H9 (cell line): ENCODE data around the gene BACE1-AS. TPM values are rescaled to one million over a fixed set of nuclear protein-coding genes. Genes with fewer than 3 reads are reported as not detected.

Source experiments
- DNase-seq: peaks from one replicate; pipeline ENCODE4 v3.0.0-alpha.2; 2017
- H2AFZ ChIP-seq: one replicate; pipeline ENCODE4 v1.6.1; 2013; ENCODE audit warnings: mild to moderate bottlenecking, low read length, control low read depth, moderate library complexity
- H2AK5ac ChIP-seq: 2 replicates; pipeline ENCODE4 v1.6.1; 2013; ENCODE audit warnings: low read length, control low read depth, mixed read lengths; ENCODE audit not compliant: insufficient read length
- H2BK120ac ChIP-seq: one replicate; pipeline ENCODE4 v1.6.1; 2013; ENCODE audit warnings: low read depth, mild to moderate bottlenecking, low read length, control low read depth, inconsistent platforms; ENCODE audit not compliant: poor library complexity, severe bottlenecking
- H2BK12ac ChIP-seq: 2 replicates; pipeline ENCODE4 v1.6.1; 2013; ENCODE audit warnings: low read length, control low read depth, mixed read lengths, low read depth; ENCODE audit not compliant: insufficient read length
- H2BK15ac ChIP-seq: 2 replicates; pipeline ENCODE4 v1.6.1; 2013; ENCODE audit warnings: low read depth, low read length, control low read depth
- H2BK20ac ChIP-seq: one replicate; pipeline ENCODE4 v1.6.1; 2013; ENCODE audit warnings: low read depth, mild to moderate bottlenecking, low read length, control low read depth, inconsistent platforms; ENCODE audit not compliant: poor library complexity, severe bottlenecking
- H2BK5ac ChIP-seq: 2 replicates; pipeline ENCODE4 v1.6.1; 2013; ENCODE audit warnings: low read length, control low read depth, mixed read lengths; ENCODE audit not compliant: insufficient read length
- H3K14ac ChIP-seq: 2 replicates; pipeline ENCODE4 v1.6.1; 2013; ENCODE audit warnings: low read length, control low read depth; ENCODE audit not compliant: insufficient read depth
- H3K18ac ChIP-seq: 2 replicates; pipeline ENCODE4 v1.6.1; 2013; ENCODE audit warnings: low read depth, mild to moderate bottlenecking, mixed read lengths, low read length, control low read depth; ENCODE audit not compliant: insufficient read length
- H3K23ac ChIP-seq: 2 replicates; pipeline ENCODE4 v1.6.1; 2013; ENCODE audit warnings: low read length, control low read depth, mixed read lengths, low read depth; ENCODE audit not compliant: insufficient read length
- H3K23me2 ChIP-seq: 2 replicates; pipeline ENCODE4 v1.6.1; 2013; ENCODE audit warnings: low read depth, mild to moderate bottlenecking, mixed read lengths, low read length, control low read depth; ENCODE audit not compliant: insufficient read length, poor library complexity, severe bottlenecking
- H3K27ac ChIP-seq: 2 replicates; pipeline ENCODE4 v1.5.1; 2013; ENCODE audit warnings: low read length, control low read depth, mixed read lengths, low read depth; ENCODE audit not compliant: insufficient read length
- H3K27me3 ChIP-seq: 2 replicates; pipeline ENCODE4 v1.6.1; 2013; ENCODE audit warnings: low read length, control low read depth, inconsistent platforms; ENCODE audit not compliant: insufficient read depth
- H3K4ac ChIP-seq: 2 replicates; pipeline ENCODE4 v1.6.1; 2013; ENCODE audit warnings: low read depth, mild to moderate bottlenecking, control low read depth, inconsistent platforms, low read length, moderate library complexity
- H3K4me1 ChIP-seq: 2 replicates; pipeline ENCODE4 v1.6.1; 2013; ENCODE audit warnings: low read length, control low read depth, inconsistent platforms; ENCODE audit not compliant: insufficient read depth
- H3K4me2 ChIP-seq: 2 replicates; pipeline ENCODE4 v1.6.1; 2013; ENCODE audit warnings: low read length, control low read depth, mixed read lengths; ENCODE audit not compliant: insufficient read length, insufficient read depth
- H3K56ac ChIP-seq: 2 replicates; pipeline ENCODE4 v1.6.1; 2013; ENCODE audit warnings: low read depth, mild to moderate bottlenecking, mixed read lengths, low read length, control low read depth; ENCODE audit not compliant: insufficient read length
- H3K79me1 ChIP-seq: 2 replicates; pipeline ENCODE4 v1.6.1; 2013; ENCODE audit warnings: low read depth, mild to moderate bottlenecking, moderate library complexity, low read length, control low read depth, inconsistent platforms; ENCODE audit not compliant: insufficient read depth, poor library complexity, severe bottlenecking
- H3K79me2 ChIP-seq: 2 replicates; pipeline ENCODE4 v1.6.1; 2013; ENCODE audit warnings: low read length, control low read depth, inconsistent platforms; ENCODE audit not compliant: insufficient read depth
- H3K9ac ChIP-seq: 2 replicates; pipeline ENCODE4 v1.6.1; 2013; ENCODE audit warnings: low read length, control low read depth, mixed read lengths; ENCODE audit not compliant: insufficient read length; ENCODE audit errors: extremely low read depth
- H3K9me3 ChIP-seq: one replicate; pipeline ENCODE4 v1.6.1; 2013; ENCODE audit warnings: low read depth, low read length, inconsistent platforms; ENCODE audit not compliant: control insufficient read depth
- H3T11ph ChIP-seq: one replicate; pipeline ENCODE4 v1.6.1; 2013; ENCODE audit warnings: mild to moderate bottlenecking, low read length, control low read depth, inconsistent platforms
- H4K20me1 ChIP-seq: one replicate; pipeline ENCODE4 v1.6.1; 2013; ENCODE audit not compliant: control insufficient read depth, insufficient read length, insufficient read depth
- H4K5ac ChIP-seq: 2 replicates; pipeline ENCODE4 v1.6.1; 2013; ENCODE audit warnings: low read depth, mild to moderate bottlenecking, mixed read lengths, low read length, control low read depth; ENCODE audit not compliant: insufficient read length
- H4K8ac ChIP-seq: replicated peaks from 2 replicates; pipeline ENCODE4 v1.6.1; 2013; ENCODE audit warnings: low read length, control low read depth, mixed read lengths, low read depth; ENCODE audit not compliant: insufficient read length
- H4K91ac ChIP-seq: 2 replicates; pipeline ENCODE4 v1.6.1; 2013; ENCODE audit warnings: low read depth, mild to moderate bottlenecking, moderate library complexity, mixed read lengths, low read length, control low read depth; ENCODE audit not compliant: insufficient read length
- H3K27ac Mint-ChIP-seq, 3 experiments: 2 replicates in 2 of 3; 3 replicates in 1 of 3; pipeline ENCODE4 v1.8.0; 2020 to 2021; ENCODE audit warnings: mixed read lengths in 3 of 3, mild to moderate bottlenecking in 1 of 3, moderate library complexity in 1 of 3
- H3K27me3 Mint-ChIP-seq: 2 replicates; pipeline ENCODE4 v1.8.0; 2021; ENCODE audit warnings: low read depth, mild to moderate bottlenecking, moderate library complexity, mixed read lengths
- H3K36me3 Mint-ChIP-seq, 3 experiments: 2 replicates in 2 of 3; 3 replicates in 1 of 3; pipeline ENCODE4 v1.8.0; 2020 to 2021; ENCODE audit warnings: low read depth in 3 of 3, mixed read lengths in 3 of 3; ENCODE audit not compliant: insufficient read depth in 1 of 3
- H3K4me1 Mint-ChIP-seq, 2 experiments: 2 replicates each; pipeline ENCODE4 v1.8.0; 2020; ENCODE audit warnings: mixed read lengths in 2 of 2
- H3K4me3 Mint-ChIP-seq, 2 experiments: 2 replicates in 1 of 2; 3 replicates in 1 of 2; pipeline ENCODE4 v1.8.0; 2020 to 2021; ENCODE audit warnings: mild to moderate bottlenecking in 2 of 2, mixed read lengths in 2 of 2, moderate library complexity in 1 of 2
- H3K9me3 Mint-ChIP-seq, 2 experiments: 2 replicates in 1 of 2; 3 replicates in 1 of 2; pipeline ENCODE4 v1.8.0; 2020; ENCODE audit warnings: mild to moderate bottlenecking in 2 of 2, mixed read lengths in 2 of 2, moderate library complexity in 1 of 2
- WGBS: extraction: QIAGEN DNeasy Blood & Tissue Kit; methylation state at CpG from one replicate; pipeline ENCODE4 v1.1.7; 2013; ENCODE audit warnings: missing lambda C conversion rate, low lambda C conversion rate, mixed read lengths; ENCODE audit not compliant: insufficient read length; ENCODE audit errors: extremely low coverage; 5-methylcytosine and 5-hydroxymethylcytosine counted together
- total RNA-seq: library from RNA; stranded (reverse); gene quantifications from 2 replicates; pipeline ENCODE4 v1.2.1, GENCODE V29; 2021
- TF ChIP-seq, protein P1 (sequence below): fragments of 200-600 bp; sonication (generic); conservative IDR thresholded peaks from 3 replicates; pipeline ENCODE4 v1.8.0; 2021; ENCODE audit warnings: antibody characterized with exemption, mild to moderate bottlenecking

BACE1-AS gene
- total RNA-seq, 1 experiment from 2014 or later, result 9.9 TPM

DNA sequence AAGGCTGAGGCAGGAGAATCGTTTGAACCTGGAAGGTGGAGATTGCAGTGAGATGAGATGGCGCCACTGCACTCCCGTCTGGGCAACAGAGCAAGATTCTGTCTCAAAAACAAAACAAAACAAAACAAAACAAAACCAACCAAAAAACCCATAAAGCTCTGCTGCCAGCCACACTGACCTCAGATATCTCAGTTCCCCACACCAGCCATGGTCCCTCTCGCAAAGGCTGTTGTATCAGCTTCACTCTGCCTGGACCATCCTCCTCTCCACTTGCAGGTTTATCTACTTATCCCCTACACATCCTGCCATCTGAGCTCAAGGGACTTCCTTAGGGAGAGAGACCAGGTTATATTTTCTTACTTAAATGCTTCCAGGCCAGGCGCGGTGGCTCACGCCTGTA is 11.1 kb downstream of the BACE1-AS start:
- Histone ChIP-seq H2AFZ (no peak overlapping the region), H4K91ac (no peak overlapping the region), H3K4me2 (no peak overlapping the region), H2BK20ac (no peak overlapping the region), H3K4ac (no peak overlapping the region), H4K20me1 (no peaks in the 10 kb centered on the region), H3K79me2 (no peaks in the 10 kb centered on the region), H3K9ac (no peak overlapping the region), H3K27me3 (no peaks in the 10 kb centered on the region), H3K14ac (no peak overlapping the region), H2BK5ac (no peak overlapping the region), H2BK12ac (no peak overlapping the region), H3K23ac (no peak overlapping the region), H3K79me1 (no peaks in the 10 kb centered on the region), H3K9me3 (no peaks in the 10 kb centered on the region), H2BK15ac (no peak overlapping the region), H3K56ac (no peak overlapping the region), H4K8ac (no peak overlapping the region), H2BK120ac (no peak overlapping the region), H3K18ac (no peak overlapping the region), H3K4me1 (peaks cover 7% of the 10 kb centered on the region; the same call in 1 of the 2 replicates), H4K5ac (no peak overlapping the region), H2AK5ac (no peak overlapping the region), H3T11ph (no peak overlapping the region), H3K23me2 (no peaks in the 10 kb centered on the region), H3K27ac (no peak overlapping the region)
- DNase-seq, result no peak
- Mint-ChIP-seq H3K27ac (no peak overlapping the region; a peak in 1 of 7 replicates), H3K27me3 (peaks cover 3% of the 10 kb centered on the region), H3K4me3 (no peak overlapping the region), H3K36me3 (no peaks in the 10 kb centered on the region), H3K4me1 (peaks cover 36 to 42% of the 10 kb centered on the region in 2 experiments), H3K9me3 (no peaks in the 10 kb centered on the region)
- TF ChIP-seq, protein P1, sequence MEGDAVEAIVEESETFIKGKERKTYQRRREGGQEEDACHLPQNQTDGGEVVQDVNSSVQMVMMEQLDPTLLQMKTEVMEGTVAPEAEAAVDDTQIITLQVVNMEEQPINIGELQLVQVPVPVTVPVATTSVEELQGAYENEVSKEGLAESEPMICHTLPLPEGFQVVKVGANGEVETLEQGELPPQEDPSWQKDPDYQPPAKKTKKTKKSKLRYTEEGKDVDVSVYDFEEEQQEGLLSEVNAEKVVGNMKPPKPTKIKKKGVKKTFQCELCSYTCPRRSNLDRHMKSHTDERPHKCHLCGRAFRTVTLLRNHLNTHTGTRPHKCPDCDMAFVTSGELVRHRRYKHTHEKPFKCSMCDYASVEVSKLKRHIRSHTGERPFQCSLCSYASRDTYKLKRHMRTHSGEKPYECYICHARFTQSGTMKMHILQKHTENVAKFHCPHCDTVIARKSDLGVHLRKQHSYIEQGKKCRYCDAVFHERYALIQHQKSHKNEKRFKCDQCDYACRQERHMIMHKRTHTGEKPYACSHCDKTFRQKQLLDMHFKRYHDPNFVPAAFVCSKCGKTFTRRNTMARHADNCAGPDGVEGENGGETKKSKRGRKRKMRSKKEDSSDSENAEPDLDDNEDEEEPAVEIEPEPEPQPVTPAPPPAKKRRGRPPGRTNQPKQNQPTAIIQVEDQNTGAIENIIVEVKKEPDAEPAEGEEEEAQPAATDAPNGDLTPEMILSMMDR, result no peak
- WGBS, result no CpG with 5 or more reads among the region's 7 CpGs
